ENCODE data around the gene TASOR. TPM values are rescaled to one million over a fixed set of nuclear protein-coding genes. Genes with fewer than 3 reads are reported as not detected.
A peak's percentile ranks its signal among the peaks of the same experiment; 100 is the strongest.

Gene TASOR, protein sequence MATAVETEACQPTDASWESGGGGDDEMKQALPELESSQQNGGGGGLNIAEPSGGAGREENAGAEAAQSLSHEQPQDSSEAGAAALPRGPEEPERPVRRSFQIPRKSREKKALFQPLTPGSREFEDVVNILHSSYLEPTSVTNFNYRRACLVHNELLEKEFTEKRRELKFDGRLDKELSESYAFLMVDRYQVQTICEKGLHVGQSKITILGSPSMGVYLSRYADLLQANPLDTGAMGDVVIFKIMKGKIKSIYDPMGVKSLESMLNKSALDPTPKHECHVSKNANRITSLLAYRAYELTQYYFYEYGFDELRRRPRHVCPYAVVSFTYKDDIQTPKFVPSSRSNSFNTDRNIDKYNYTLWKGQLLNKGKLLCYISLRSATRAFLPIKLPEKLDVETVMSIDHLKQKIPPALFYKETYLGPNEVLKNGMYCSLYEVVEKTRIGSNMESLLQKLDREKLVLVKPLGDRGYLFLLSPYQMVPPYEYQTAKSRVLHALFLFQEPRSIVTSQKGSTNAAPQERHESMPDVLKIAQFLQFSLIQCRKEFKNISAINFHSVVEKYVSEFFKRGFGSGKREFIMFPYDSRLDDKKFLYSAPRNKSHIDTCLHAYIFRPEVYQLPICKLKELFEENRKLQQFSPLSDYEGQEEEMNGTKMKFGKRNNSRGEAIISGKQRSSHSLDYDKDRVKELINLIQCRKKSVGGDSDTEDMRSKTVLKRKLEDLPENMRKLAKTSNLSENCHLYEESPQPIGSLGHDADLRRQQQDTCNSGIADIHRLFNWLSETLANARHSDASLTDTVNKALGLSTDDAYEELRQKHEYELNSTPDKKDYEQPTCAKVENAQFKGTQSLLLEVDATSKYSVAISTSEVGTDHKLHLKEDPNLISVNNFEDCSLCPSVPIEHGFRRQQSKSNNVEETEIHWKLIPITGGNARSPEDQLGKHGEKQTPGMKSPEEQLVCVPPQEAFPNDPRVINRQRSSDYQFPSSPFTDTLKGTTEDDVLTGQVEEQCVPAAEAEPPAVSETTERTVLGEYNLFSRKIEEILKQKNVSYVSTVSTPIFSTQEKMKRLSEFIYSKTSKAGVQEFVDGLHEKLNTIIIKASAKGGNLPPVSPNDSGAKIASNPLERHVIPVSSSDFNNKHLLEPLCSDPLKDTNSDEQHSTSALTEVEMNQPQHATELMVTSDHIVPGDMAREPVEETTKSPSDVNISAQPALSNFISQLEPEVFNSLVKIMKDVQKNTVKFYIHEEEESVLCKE (N-terminal part only)
- polyA plus RNA-seq (84.8 and 85.4 TPM in 2 replicates), polyA minus RNA-seq (135 and 151 TPM in 2 replicates)

- Histone ChIP-seq H3K9me2 (ENCODE audit: insufficient read depth, low read length) (no peaks in the 10 kb centered on the region), H3K27me3 (ENCODE audit: insufficient read depth, low read depth, low read length) (no peaks in the 10 kb centered on the region), H3K27ac (ENCODE audit: low read length) (peak within 1 kb of the TSS; percentile 99), H3K79me2 (replicated peaks; ENCODE audit: insufficient read depth, low read length) (peaks cover 29% of the 10 kb centered on the region), H3K4me2 (ENCODE audit: low read length) (peak within 1 kb of the TSS; percentile 56), H3K4me3 (ENCODE audit: low read length) (peak within 1 kb of the TSS; percentile 92), H4K20me1 (ENCODE audit: insufficient read depth) (no peaks in the 10 kb centered on the region), H3K36me3 (ENCODE audit: insufficient read depth, low read length) (no peaks in the 10 kb centered on the region), H2AFZ (ENCODE audit: low read depth, low read length) (peak within 1 kb of the TSS; percentile 98), H3K9me3 (ENCODE audit: low read length) (no peaks in the 10 kb centered on the region), H3F3A (ENCODE audit: insufficient read depth, low read length, poor library complexity, severe bottlenecking) (peaks cover 11% of the 10 kb centered on the region), H3K9ac (ENCODE audit: low read length) (peak within 1 kb of the TSS; percentile 98)
- TF ChIP-seq POLR2AphosphoS5 (IDR thresholded peaks at IDR 0.05) (peak; percentile 91), TAF1 (IDR thresholded peaks at IDR 0.05; ENCODE audit: low read depth) (peak; percentile 20), EP300 (conservative IDR thresholded peaks at IDR 0.05; ENCODE audit: poor library complexity, severe bottlenecking) (no peak), MXI1 (conservative IDR thresholded peaks at IDR 0.05; ENCODE audit: poor library complexity, severe bottlenecking) (peak; percentile 20)
These were observed at the start of gene TASOR for GRCh38 chr3:56683122-56683817. TSS of gene TASOR (minus strand) at chr3:56683265. CDS start at chr3:56683006, 259 bp downstream.

DNA sequence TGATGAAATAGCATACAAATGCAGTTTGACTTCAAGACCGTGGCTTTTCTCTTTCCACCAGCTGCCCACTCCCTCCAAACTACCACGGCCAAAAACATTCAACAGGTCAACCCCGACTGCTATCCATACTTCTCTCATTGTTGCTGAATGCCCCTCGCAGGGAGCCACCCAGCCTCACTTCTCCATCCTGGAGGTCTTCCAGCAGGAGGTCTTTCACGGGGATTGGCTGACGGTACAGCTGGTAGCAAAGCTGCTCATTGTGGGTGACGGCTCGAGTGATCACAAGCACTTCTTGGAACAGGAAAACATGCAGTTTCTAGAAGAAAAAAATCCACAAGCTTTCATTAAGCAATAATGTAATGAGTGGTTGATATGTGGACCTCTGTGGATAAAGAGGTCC is 49.0 kb upstream of the TASOR start:
- H4K20me1 ChIP-seq (ENCODE audit: insufficient read depth), result no peaks in the 10 kb centered on the region
- H3K27me3 ChIP-seq (ENCODE audit: insufficient read depth, low read depth, low read length), result no peaks in the 10 kb centered on the region
- TF ChIP-seq MXI1 (conservative IDR thresholded peaks at IDR 0.05; ENCODE audit: poor library complexity, severe bottlenecking) (no peak), SMC3 (conservative IDR thresholded peaks at IDR 0.05; ENCODE audit: poor library complexity) (no peak)
- H3K9ac ChIP-seq (ENCODE audit: low read length), result no peak overlapping the region
- no peaks in the 10 kb centered on the region for H3K9me3 ChIP-seq (ENCODE audit: low read length)
- H3K4me2 ChIP-seq (ENCODE audit: low read length), result no peak overlapping the region
- H3K9me2 ChIP-seq (ENCODE audit: insufficient read depth, low read length), result no peaks in the 10 kb centered on the region
- no peak overlapping the region for H2AFZ ChIP-seq (ENCODE audit: low read depth, low read length)
- H3K4me3 ChIP-seq (ENCODE audit: low read length), result no peak overlapping the region
- H3K36me3 ChIP-seq (ENCODE audit: insufficient read depth, low read length), result no peaks in the 10 kb centered on the region
- H3F3A ChIP-seq (ENCODE audit: insufficient read depth, low read length, poor library complexity, severe bottlenecking), result no peaks in the 10 kb centered on the region
- no peaks in the 10 kb centered on the region for H3K79me2 ChIP-seq (replicated peaks; ENCODE audit: insufficient read depth, low read length)
- H3K27ac ChIP-seq (ENCODE audit: low read length), result no peak overlapping the region

DNA sequence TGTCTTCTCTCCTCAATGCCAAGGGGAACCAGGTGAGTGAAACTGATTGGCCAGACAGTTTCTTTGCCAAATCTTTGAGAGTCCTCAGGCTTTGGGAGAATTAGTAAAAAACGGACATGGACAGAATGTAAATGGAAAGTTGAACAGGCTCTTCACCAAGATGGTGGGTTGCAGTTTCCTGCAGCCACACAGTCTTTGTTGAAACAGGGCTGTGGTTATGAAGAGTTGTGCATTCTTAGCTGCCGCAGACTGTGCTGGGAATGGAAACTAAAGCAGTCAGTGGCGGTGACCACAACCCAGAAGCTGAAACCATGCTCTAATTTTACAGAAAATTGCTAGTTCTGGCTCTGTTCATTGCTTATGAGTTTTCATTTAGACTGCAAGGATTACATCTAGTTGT is 42.1 kb upstream of the TASOR start:
- H3K9me2 ChIP-seq (ENCODE audit: insufficient read depth, low read length), result no peaks in the 10 kb centered on the region
- H3K27ac ChIP-seq (ENCODE audit: low read length), result no peak overlapping the region
- no peaks in the 10 kb centered on the region for H3K9me3 ChIP-seq (ENCODE audit: low read length)
- no peak overlapping the region for H3K9ac ChIP-seq (ENCODE audit: low read length)
- H3K4me3 ChIP-seq (ENCODE audit: low read length), result no peak overlapping the region
- H3F3A ChIP-seq (ENCODE audit: insufficient read depth, low read length, poor library complexity, severe bottlenecking), result no peaks in the 10 kb centered on the region
- H3K4me2 ChIP-seq (ENCODE audit: low read length), result no peak overlapping the region
- H3K36me3 ChIP-seq (ENCODE audit: insufficient read depth, low read length), result no peaks in the 10 kb centered on the region
- no peak overlapping the region for H2AFZ ChIP-seq (ENCODE audit: low read depth, low read length)
- no peaks in the 10 kb centered on the region for H3K27me3 ChIP-seq (ENCODE audit: insufficient read depth, low read depth, low read length)
- no peaks in the 10 kb centered on the region for H3K79me2 ChIP-seq (replicated peaks; ENCODE audit: insufficient read depth, low read length)
- H4K20me1 ChIP-seq (ENCODE audit: insufficient read depth), result no peaks in the 10 kb centered on the region
- no peak for TF ChIP-seq TAF1 (IDR thresholded peaks at IDR 0.05; ENCODE audit: low read depth)
- no peak for TF ChIP-seq EZH2 (IDR thresholded peaks at IDR 0.05; ENCODE audit: borderline replicate concordance, insufficient read depth, low read length, poor library complexity, severe bottlenecking)
- TF ChIP-seq CTCF (IDR thresholded peaks at IDR 0.05; ENCODE audit: poor library complexity, severe bottlenecking), result no peak
- TF ChIP-seq POLR2AphosphoS5 (IDR thresholded peaks at IDR 0.05), result no peak
- TF ChIP-seq RAD21 (conservative IDR thresholded peaks at IDR 0.05), result no peak
